ENCODE measurements around the gene CCDC88B. TPM values are rescaled to one million over a fixed set of nuclear protein-coding genes. Genes with fewer than 3 reads are reported as not detected.

Gene CCDC88B
- total RNA-seq, 1 experiment from 2014 or later = 1.2 TPM

- no peak for DNase-seq (ENCODE audit: low spot score)
These were observed 42.6 kb downstream of the CCDC88B start for GRCh38 chr11:64382586-64382985.

- no peak for DNase-seq (ENCODE audit: low spot score)
These were observed 43.6 kb downstream of the CCDC88B start for GRCh38 chr11:64383580-64383979.

GRCh38 chr11:64384028-64384737 is 44.2 kb downstream of the CCDC88B start:
- DNase-seq (ENCODE audit: low spot score) = no peak

GRCh38 chr11:64384981-64385944 is 45.3 kb downstream of the CCDC88B start:
- DNase-seq (ENCODE audit: low spot score) = no peak

- DNase-seq (ENCODE audit: low spot score) = peak; percentile 93
These were observed 46.1 kb downstream of the CCDC88B start for GRCh38 chr11:64385945-64386704.

- DNase-seq (ENCODE audit: low spot score) = no peak
These were observed 47.9 kb downstream of the CCDC88B start for GRCh38 chr11:64387916-64388315.

- DNase-seq (ENCODE audit: low spot score) = no peak
These were observed 48.9 kb downstream of the CCDC88B start for GRCh38 chr11:64388894-64389293.

- DNase-seq (ENCODE audit: low spot score) = no peak
These were observed 49.8 kb downstream of the CCDC88B start for GRCh38 chr11:64389851-64390250.

GRCh38 chr11:64390558-64390957 is 50.6 kb downstream of the CCDC88B start:
- DNase-seq (ENCODE audit: low spot score) = no peak

GRCh38 chr11:64391839-64392238 is 51.8 kb downstream of the CCDC88B start:
- DNase-seq (ENCODE audit: low spot score) = no peak

GRCh38 chr11:64395545-64396078 is 55.6 kb downstream of the CCDC88B start:
- DNase-seq (ENCODE audit: low spot score) = no peak

GRCh38 chr11:64396079-64396591 is 56.1 kb downstream of the CCDC88B start:
- DNase-seq (ENCODE audit: low spot score) = no peak

- DNase-seq (ENCODE audit: low spot score) = no peak
These were observed 60.1 kb downstream of the CCDC88B start for GRCh38 chr11:64400102-64400501.

- DNase-seq (ENCODE audit: low spot score) = no peak
These were observed 60.7 kb downstream of the CCDC88B start for GRCh38 chr11:64400667-64401066.

- DNase-seq (ENCODE audit: low spot score) = no peak
These were observed 61.8 kb downstream of the CCDC88B start for GRCh38 chr11:64401775-64402174.

GRCh38 chr11:64403106-64403505 is 63.1 kb downstream of the CCDC88B start:
- DNase-seq (ENCODE audit: low spot score) = no peak

GRCh38 chr11:64406221-64406946 is 66.4 kb downstream of the CCDC88B start:
- DNase-seq (ENCODE audit: low spot score) = no peak

Data from H4 (cell line).